A673 (cell line): ENCODE data around the gene OR52M1.

Experiments used
- CTCF ChIP-seq: fragments of 300-800, 200-600 bp; sonication (generic); conservative IDR thresholded peaks from 2 replicates; pipeline ENCODE4 v1.5.1; 2017; ENCODE audit warnings: low read depth, mild to moderate bottlenecking, antibody characterized with exemption, low read length, moderate library complexity, mixed read lengths
- EZH2 ChIP-seq: fragments of 200-600 bp; sonication (generic); IDR thresholded peaks from 2 replicates; pipeline ENCODE4 v1.6.1; 2017; ENCODE audit warnings: borderline replicate concordance, low read depth, mild to moderate bottlenecking, mixed read lengths, antibody characterized with exemption, low read length; ENCODE audit not compliant: poor library complexity, severe bottlenecking

- TF ChIP-seq EZH2 = no peak
- no peak for TF ChIP-seq CTCF
Observed at GRCh38 chr11:4576880-4577279, 31.9 kb downstream of the OR52M1 start.
